ENCODE results near the gene OLFM2. TPM values are rescaled to one million over a fixed set of nuclear protein-coding genes. Genes with fewer than 3 reads are reported as not detected.

Gene OLFM2
- total and polyA plus RNA-seq, 9 of the 15 experiments (the other 6 are each of a cell fraction or from before 2014, with no cell fraction given): 0.10 to 0.33 (median 0.23) TPM; not detected in 4

DNA sequence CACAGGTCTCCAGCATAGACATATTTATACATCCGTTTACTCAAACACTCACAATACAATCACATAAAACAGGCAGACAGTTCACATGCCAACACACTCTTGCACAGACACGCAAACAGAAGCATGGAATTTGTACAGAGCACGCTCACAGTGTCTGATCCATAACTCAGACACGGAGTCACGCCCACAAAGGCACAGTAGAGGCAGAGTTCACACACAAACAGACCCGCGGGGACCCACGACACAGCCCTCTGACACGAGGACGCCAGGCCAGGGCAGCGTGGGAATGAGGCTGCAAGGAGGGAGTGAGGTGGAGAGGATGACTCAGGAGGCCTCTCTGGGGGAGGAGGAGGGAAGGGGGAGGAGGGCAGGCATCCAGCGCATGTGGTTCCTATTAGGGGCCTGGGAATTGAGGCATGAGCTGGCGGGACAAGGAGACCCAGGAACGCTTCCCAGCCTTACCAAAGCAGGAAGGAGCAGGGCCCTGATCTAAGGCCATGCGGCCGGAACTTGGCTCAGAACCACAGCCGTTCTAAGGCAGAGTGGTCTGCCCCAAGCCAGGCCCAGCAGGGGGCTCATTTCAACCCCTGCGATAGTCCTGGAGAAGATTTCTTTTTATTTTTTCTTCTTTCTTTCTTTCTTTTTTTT lies 9.1 kb upstream of the OLFM2 start (continued):
- TF ChIP-seq, protein P1, sequence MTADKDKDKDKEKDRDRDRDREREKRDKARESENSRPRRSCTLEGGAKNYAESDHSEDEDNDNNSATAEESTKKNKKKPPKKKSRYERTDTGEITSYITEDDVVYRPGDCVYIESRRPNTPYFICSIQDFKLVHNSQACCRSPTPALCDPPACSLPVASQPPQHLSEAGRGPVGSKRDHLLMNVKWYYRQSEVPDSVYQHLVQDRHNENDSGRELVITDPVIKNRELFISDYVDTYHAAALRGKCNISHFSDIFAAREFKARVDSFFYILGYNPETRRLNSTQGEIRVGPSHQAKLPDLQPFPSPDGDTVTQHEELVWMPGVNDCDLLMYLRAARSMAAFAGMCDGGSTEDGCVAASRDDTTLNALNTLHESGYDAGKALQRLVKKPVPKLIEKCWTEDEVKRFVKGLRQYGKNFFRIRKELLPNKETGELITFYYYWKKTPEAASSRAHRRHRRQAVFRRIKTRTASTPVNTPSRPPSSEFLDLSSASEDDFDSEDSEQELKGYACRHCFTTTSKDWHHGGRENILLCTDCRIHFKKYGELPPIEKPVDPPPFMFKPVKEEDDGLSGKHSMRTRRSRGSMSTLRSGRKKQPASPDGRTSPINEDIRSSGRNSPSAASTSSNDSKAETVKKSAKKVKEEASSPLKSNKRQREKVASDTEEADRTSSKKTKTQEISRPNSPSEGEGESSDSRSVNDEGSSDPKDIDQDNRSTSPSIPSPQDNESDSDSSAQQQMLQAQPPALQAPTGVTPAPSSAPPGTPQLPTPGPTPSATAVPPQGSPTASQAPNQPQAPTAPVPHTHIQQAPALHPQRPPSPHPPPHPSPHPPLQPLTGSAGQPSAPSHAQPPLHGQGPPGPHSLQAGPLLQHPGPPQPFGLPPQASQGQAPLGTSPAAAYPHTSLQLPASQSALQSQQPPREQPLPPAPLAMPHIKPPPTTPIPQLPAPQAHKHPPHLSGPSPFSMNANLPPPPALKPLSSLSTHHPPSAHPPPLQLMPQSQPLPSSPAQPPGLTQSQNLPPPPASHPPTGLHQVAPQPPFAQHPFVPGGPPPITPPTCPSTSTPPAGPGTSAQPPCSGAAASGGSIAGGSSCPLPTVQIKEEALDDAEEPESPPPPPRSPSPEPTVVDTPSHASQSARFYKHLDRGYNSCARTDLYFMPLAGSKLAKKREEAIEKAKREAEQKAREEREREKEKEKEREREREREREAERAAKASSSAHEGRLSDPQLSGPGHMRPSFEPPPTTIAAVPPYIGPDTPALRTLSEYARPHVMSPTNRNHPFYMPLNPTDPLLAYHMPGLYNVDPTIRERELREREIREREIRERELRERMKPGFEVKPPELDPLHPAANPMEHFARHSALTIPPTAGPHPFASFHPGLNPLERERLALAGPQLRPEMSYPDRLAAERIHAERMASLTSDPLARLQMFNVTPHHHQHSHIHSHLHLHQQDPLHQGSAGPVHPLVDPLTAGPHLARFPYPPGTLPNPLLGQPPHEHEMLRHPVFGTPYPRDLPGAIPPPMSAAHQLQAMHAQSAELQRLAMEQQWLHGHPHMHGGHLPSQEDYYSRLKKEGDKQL (CRISPR knock-in tag; IDR thresholded peaks at IDR 0.05; ENCODE audit: borderline replicate concordance): no peak
- TF ChIP-seq CBFA2T3 (IDR thresholded peaks at IDR 0.05): no peak
- TF ChIP-seq RAD51 (IDR thresholded peaks at IDR 0.05; ENCODE audit: borderline replicate concordance, low read depth): no peak
- TF ChIP-seq JUND (IDR thresholded peaks at IDR 0.05; ENCODE audit: borderline replicate concordance, low read depth, low read length): peak; percentile 72; the same call in 1 of the 2 replicates
- peak; percentile 63; the same call in 2 of the 3 replicates for TF ChIP-seq JUND (tag; IDR thresholded peaks at IDR 0.05; ENCODE audit: borderline replicate concordance, low read depth, low read length)
- TF ChIP-seq, protein P2, sequence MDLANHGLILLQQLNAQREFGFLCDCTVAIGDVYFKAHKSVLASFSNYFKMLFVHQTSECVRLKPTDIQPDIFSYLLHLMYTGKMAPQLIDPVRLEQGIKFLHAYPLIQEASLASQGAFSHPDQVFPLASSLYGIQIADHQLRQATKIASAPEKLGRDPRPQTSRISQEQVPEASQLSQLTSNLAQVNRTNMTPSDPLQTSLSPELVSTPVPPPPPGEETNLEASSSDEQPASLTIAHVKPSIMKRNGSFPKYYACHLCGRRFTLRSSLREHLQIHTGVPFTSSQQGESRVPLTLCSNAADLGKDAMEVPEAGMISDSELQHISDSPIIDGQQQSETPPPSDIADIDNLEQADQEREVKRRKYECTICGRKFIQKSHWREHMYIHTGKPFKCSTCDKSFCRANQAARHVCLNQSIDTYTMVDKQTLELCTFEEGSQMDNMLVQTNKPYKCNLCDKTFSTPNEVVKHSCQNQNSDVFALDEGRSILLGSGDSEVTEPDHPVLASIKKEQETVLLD (IDR thresholded peaks at IDR 0.05): peak; percentile 20; the same call in 1 of the 2 replicates
- TF ChIP-seq ARHGAP35 (IDR thresholded peaks at IDR 0.05; ENCODE audit: partially characterized antibody): no peak
- TF ChIP-seq CBX8 (IDR thresholded peaks at IDR 0.05; ENCODE audit: borderline replicate concordance, extremely low read depth, low read depth, low read length, poor library complexity, severe bottlenecking): no peak
- no peak for TF ChIP-seq TCF7 (IDR thresholded peaks at IDR 0.05; ENCODE audit: borderline replicate concordance)
- no peak for TF ChIP-seq RFX1 (IDR thresholded peaks at IDR 0.05)
- TF ChIP-seq, protein P3, sequence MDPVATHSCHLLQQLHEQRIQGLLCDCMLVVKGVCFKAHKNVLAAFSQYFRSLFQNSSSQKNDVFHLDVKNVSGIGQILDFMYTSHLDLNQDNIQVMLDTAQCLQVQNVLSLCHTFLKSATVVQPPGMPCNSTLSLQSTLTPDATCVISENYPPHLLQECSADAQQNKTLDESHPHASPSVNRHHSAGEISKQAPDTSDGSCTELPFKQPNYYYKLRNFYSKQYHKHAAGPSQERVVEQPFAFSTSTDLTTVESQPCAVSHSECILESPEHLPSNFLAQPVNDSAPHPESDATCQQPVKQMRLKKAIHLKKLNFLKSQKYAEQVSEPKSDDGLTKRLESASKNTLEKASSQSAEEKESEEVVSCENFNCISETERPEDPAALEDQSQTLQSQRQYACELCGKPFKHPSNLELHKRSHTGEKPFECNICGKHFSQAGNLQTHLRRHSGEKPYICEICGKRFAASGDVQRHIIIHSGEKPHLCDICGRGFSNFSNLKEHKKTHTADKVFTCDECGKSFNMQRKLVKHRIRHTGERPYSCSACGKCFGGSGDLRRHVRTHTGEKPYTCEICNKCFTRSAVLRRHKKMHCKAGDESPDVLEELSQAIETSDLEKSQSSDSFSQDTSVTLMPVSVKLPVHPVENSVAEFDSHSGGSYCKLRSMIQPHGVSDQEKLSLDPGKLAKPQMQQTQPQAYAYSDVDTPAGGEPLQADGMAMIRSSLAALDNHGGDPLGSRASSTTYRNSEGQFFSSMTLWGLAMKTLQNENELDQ (CRISPR knock-in tag; IDR thresholded peaks at IDR 0.05; ENCODE audit: borderline replicate concordance): no peak
- TF ChIP-seq, protein P4, sequence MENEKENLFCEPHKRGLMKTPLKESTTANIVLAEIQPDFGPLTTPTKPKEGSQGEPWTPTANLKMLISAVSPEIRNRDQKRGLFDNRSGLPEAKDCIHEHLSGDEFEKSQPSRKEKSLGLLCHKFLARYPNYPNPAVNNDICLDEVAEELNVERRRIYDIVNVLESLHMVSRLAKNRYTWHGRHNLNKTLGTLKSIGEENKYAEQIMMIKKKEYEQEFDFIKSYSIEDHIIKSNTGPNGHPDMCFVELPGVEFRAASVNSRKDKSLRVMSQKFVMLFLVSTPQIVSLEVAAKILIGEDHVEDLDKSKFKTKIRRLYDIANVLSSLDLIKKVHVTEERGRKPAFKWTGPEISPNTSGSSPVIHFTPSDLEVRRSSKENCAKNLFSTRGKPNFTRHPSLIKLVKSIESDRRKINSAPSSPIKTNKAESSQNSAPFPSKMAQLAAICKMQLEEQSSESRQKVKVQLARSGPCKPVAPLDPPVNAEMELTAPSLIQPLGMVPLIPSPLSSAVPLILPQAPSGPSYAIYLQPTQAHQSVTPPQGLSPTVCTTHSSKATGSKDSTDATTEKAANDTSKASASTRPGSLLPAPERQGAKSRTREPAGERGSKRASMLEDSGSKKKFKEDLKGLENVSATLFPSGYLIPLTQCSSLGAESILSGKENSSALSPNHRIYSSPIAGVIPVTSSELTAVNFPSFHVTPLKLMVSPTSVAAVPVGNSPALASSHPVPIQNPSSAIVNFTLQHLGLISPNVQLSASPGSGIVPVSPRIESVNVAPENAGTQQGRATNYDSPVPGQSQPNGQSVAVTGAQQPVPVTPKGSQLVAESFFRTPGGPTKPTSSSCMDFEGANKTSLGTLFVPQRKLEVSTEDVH (IDR thresholded peaks at IDR 0.05; ENCODE audit: low read depth, partially characterized antibody): no peak
- no peak for TF ChIP-seq MCM5 (IDR thresholded peaks at IDR 0.05; ENCODE audit: low read depth)
- TF ChIP-seq NCOR1 (IDR thresholded peaks at IDR 0.05): no peak
- TF ChIP-seq PPARD (CRISPR knock-in tag; IDR thresholded peaks at IDR 0.05): no peak
- no peak for TF ChIP-seq GTF2F1 (IDR thresholded peaks at IDR 0.05; ENCODE audit: low read depth, low read length)
